ENCODE results near the gene SAMD13.
A peak's percentile ranks its signal among the peaks of the same experiment; 100 is the strongest.

Gene SAMD13

DNA sequence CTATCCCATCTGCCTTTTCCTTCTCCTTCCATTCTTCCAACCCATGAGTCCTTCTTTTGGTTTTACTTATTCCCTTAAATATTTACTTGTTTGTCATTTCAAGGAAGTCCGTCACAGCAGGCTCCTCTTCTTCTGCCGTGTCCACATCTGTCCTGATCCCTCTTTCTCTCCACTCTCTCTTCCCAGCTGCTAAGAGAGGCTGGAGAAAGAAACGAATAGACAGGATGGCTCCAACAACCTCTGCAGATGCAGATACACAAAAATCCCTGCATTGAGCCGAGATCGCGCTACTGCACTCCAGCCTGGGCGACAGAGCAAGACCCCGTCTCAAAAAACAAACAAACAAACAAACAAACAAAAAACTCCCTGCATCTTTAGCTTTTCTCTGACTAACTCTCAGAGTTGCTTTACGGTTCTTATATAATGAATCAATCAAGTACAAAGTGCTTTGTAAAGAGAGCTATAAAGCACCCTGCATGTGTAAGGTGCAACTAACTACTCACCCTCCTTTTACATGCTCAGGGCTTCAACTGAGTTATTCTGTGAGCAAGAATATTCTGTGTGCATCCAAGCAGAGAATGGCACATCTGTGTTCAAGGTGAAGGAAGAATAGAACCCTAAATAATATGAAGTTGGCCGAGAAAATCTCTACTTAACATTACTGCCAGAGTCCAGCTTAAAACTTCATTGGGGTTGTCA lies 3.8 kb upstream of the SAMD13 start:
- peak overlapping the region; percentile 64 for H2BK12ac ChIP-seq (ENCODE audit: low read length)
- peaks cover 4 to 5% of the 10 kb centered on the region in 2 experiments for H3K4me1 ChIP-seq (ENCODE audit: control insufficient read depth in 1 of 2, insufficient read depth in 2 of 2, low read length in 2 of 2)
- H3K4me2 ChIP-seq (ENCODE audit: low read length), result peak overlapping the region; percentile 85
- no peak overlapping the region for H3K4ac ChIP-seq (ENCODE audit: low read depth, low read length)
- H3K23ac ChIP-seq (ENCODE audit: low read length), result no peak overlapping the region
- H3K4me3 ChIP-seq (ENCODE audit: low read depth, low read length), result no peak overlapping the region
- no peak for DNase-seq
- no peak overlapping the region for H4K12ac ChIP-seq (ENCODE audit: low read depth, low read length)
- no peak overlapping the region for H2AK5ac ChIP-seq (ENCODE audit: low read length)
- H3K18ac ChIP-seq (ENCODE audit: low read length), result no peak overlapping the region
- no peak overlapping the region for H2BK120ac ChIP-seq (ENCODE audit: insufficient read depth, low read length, poor library complexity)
- H3K9me3 ChIP-seq (ENCODE audit: insufficient read depth, low read depth, low read length), result no peaks in the 10 kb centered on the region
- H3K27me3 ChIP-seq (ENCODE audit: insufficient read depth, low read length), result no peaks in the 10 kb centered on the region
- H2BK5ac ChIP-seq (ENCODE audit: low read depth, low read length, poor library complexity), result no peak overlapping the region
- H3K79me2 ChIP-seq (ENCODE audit: control insufficient read depth, insufficient read depth, low read length, poor library complexity), result peaks cover 8% of the 10 kb centered on the region
- no CpG with 5 or more reads among the region's 10 CpGs for WGBS (ENCODE audit: extremely low coverage, insufficient coverage, insufficient read length)
- H3K79me1 ChIP-seq (ENCODE audit: low read length), result peaks cover 10% of the 10 kb centered on the region
- no peak overlapping the region for H3K14ac ChIP-seq (ENCODE audit: low read length)
- no peak overlapping the region for H3K27ac ChIP-seq (ENCODE audit: low read depth, low read length)
- no peaks in the 10 kb centered on the region for H3K36me3 ChIP-seq (ENCODE audit: control insufficient read depth in 1 of 2, insufficient read depth in 2 of 2, low read length in 2 of 2)
- no peak overlapping the region for H4K8ac ChIP-seq (ENCODE audit: low read depth, low read length)
- no peak overlapping the region for H2AFZ ChIP-seq (ENCODE audit: insufficient read depth, low read length, poor library complexity)
- no peak overlapping the region for H3K9ac ChIP-seq (ENCODE audit: low read length)
- no peak overlapping the region for H4K91ac ChIP-seq (ENCODE audit: low read depth, low read length)

DNA sequence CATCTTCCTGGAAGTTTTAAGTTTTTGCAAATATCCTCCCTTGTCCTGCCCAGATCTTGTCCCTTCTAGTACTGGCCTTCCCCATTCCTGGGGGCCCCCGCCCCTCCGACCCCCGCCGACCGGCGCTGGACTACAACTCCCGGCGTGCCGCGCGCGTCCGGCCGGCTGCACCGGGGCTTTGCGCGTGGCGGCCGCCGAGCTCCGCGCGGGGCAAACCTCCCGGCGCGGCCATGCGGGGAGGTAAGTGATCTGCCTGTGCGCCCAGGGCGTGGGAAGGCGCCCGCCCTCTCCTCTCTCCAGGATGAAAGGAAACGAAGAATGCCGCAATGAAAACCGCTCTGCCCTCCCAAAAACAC lies 3.2 kb upstream of the SAMD13 start:
- peak overlapping the region; percentile 90 for H3K9ac ChIP-seq (ENCODE audit: low read length)
- peak overlapping the region; percentile 56 for H3K27ac ChIP-seq (ENCODE audit: low read depth, low read length)
- peak overlapping the region; percentile 97 for H4K8ac ChIP-seq (ENCODE audit: low read depth, low read length)
- peaks cover 5 to 6% of the 10 kb centered on the region in 2 experiments for H3K4me1 ChIP-seq (ENCODE audit: control insufficient read depth in 1 of 2, insufficient read depth in 2 of 2, low read length in 2 of 2)
- no CpG with 5 or more reads among the region's 34 CpGs for WGBS (ENCODE audit: extremely low coverage, insufficient coverage, insufficient read length)
- no peaks in the 10 kb centered on the region for H3K27me3 ChIP-seq (ENCODE audit: insufficient read depth, low read length)
- H2BK12ac ChIP-seq (ENCODE audit: low read length), result no peak overlapping the region
- peak overlapping the region; percentile 91 for H4K12ac ChIP-seq (ENCODE audit: low read depth, low read length)
- peak overlapping the region; percentile 98 for H3K14ac ChIP-seq (ENCODE audit: low read length)
- peaks cover 8% of the 10 kb centered on the region for H3K79me2 ChIP-seq (ENCODE audit: control insufficient read depth, insufficient read depth, low read length, poor library complexity)
- peak overlapping the region; percentile 92 for H3K4me3 ChIP-seq (ENCODE audit: low read depth, low read length)
- H3K23ac ChIP-seq (ENCODE audit: low read length), result no peak overlapping the region
- H3K9me3 ChIP-seq (ENCODE audit: insufficient read depth, low read depth, low read length), result no peaks in the 10 kb centered on the region
- H2AK5ac ChIP-seq (ENCODE audit: low read length), result peak overlapping the region; percentile 78
- peak overlapping the region; percentile 100 for H2AFZ ChIP-seq (ENCODE audit: insufficient read depth, low read length, poor library complexity)
- H3K18ac ChIP-seq (ENCODE audit: low read length), result peak overlapping the region; percentile 99
- H2BK5ac ChIP-seq (ENCODE audit: low read depth, low read length, poor library complexity), result peak overlapping the region; percentile 83
- H2BK120ac ChIP-seq (ENCODE audit: insufficient read depth, low read length, poor library complexity), result peak overlapping the region; percentile 93
- peak overlapping the region; percentile 85 for H3K4me2 ChIP-seq (ENCODE audit: low read length)
- H3K36me3 ChIP-seq (ENCODE audit: control insufficient read depth in 1 of 2, insufficient read depth in 2 of 2, low read length in 2 of 2), result no peaks in the 10 kb centered on the region
- H4K91ac ChIP-seq (ENCODE audit: low read depth, low read length), result peak overlapping the region; percentile 95
- peaks cover 12% of the 10 kb centered on the region for H3K79me1 ChIP-seq (ENCODE audit: low read length)
- peak; percentile 2 to 43 for DNase-seq
- peak overlapping the region; percentile 90 for H3K4ac ChIP-seq (ENCODE audit: low read depth, low read length)

DNA sequence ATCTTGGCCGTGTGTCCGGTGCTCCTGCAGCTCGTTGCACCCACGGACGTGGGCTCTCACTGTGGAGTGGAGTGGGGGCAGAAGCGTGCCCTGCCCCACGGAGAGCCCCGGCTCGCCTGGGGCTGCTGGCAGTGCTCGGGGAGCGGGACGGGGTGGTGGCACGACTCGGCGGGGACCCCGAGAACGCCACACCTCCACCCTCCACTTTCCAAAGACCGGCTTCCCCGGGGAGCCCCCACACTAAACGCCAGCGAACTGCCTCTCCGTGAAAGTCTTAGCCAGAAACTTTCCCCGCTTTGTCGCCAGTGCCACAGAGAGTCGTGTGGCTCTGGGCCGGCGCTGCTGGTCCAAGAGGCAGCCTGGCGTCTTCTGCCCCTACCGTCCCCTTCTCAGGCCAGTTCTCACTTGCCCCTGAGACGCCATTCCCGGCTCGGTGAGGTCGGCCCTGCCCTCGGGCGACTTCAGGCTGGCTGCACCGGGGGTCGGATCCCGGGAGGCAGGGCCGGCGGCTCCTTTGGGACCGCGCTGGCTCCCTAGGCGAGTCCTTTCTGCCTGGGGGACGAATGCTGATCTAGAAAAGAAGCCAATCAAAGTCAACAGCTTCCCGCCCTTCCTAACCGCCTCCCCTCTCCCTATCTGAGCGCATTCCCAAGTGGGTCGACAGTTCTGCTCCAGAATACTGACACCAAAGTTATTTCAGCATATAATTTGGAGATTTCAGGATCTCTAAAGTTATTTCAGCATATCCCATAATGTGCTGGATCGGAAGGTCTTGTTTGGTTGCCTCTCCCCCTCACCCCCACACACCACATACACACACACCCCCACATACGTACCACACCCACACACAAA lies 2.6 kb upstream of the SAMD13 start:
- WGBS (ENCODE audit: extremely low coverage, insufficient coverage, insufficient read length), result no CpG with 5 or more reads among the region's 50 CpGs
- peaks cover 5 to 6% of the 10 kb centered on the region in 2 experiments for H3K4me1 ChIP-seq (ENCODE audit: control insufficient read depth in 1 of 2, insufficient read depth in 2 of 2, low read length in 2 of 2)
- H3K23ac ChIP-seq (ENCODE audit: low read length), result no peak overlapping the region
- peak overlapping the region; percentile 93 for H2BK120ac ChIP-seq (ENCODE audit: insufficient read depth, low read length, poor library complexity)
- DNase-seq, result peak; percentile 22 to 54
- H3K79me2 ChIP-seq (ENCODE audit: control insufficient read depth, insufficient read depth, low read length, poor library complexity), result peaks cover 8% of the 10 kb centered on the region
- H3K36me3 ChIP-seq (ENCODE audit: control insufficient read depth in 1 of 2, insufficient read depth in 2 of 2, low read length in 2 of 2), result no peaks in the 10 kb centered on the region
- H2AFZ ChIP-seq (ENCODE audit: insufficient read depth, low read length, poor library complexity), result peak overlapping the region; percentile 100
- H2BK5ac ChIP-seq (ENCODE audit: low read depth, low read length, poor library complexity), result peak overlapping the region; percentile 83
- peak overlapping the region; percentile 85 for H3K4me2 ChIP-seq (ENCODE audit: low read length)
- H3K14ac ChIP-seq (ENCODE audit: low read length), result peak overlapping the region; percentile 98
- H3K27me3 ChIP-seq (ENCODE audit: insufficient read depth, low read length), result no peaks in the 10 kb centered on the region
- peak overlapping the region; percentile 95 for H4K91ac ChIP-seq (ENCODE audit: low read depth, low read length)
- peak overlapping the region; percentile 90 for H3K9ac ChIP-seq (ENCODE audit: low read length)
- peak overlapping the region; percentile 92 for H3K4me3 ChIP-seq (ENCODE audit: low read depth, low read length)
- peak overlapping the region; percentile 90 for H3K4ac ChIP-seq (ENCODE audit: low read depth, low read length)
- H3K27ac ChIP-seq (ENCODE audit: low read depth, low read length), result peak overlapping the region; percentile 56
- H2AK5ac ChIP-seq (ENCODE audit: low read length), result peak overlapping the region; percentile 90
- H2BK12ac ChIP-seq (ENCODE audit: low read length), result peak overlapping the region; percentile 23
- H3K9me3 ChIP-seq (ENCODE audit: insufficient read depth, low read depth, low read length), result no peaks in the 10 kb centered on the region
- peak overlapping the region; percentile 97 for H4K8ac ChIP-seq (ENCODE audit: low read depth, low read length)
- H4K12ac ChIP-seq (ENCODE audit: low read depth, low read length), result peak overlapping the region; percentile 91
- peaks cover 12% of the 10 kb centered on the region for H3K79me1 ChIP-seq (ENCODE audit: low read length)
- H3K18ac ChIP-seq (ENCODE audit: low read length), result peak overlapping the region; percentile 99

DNA sequence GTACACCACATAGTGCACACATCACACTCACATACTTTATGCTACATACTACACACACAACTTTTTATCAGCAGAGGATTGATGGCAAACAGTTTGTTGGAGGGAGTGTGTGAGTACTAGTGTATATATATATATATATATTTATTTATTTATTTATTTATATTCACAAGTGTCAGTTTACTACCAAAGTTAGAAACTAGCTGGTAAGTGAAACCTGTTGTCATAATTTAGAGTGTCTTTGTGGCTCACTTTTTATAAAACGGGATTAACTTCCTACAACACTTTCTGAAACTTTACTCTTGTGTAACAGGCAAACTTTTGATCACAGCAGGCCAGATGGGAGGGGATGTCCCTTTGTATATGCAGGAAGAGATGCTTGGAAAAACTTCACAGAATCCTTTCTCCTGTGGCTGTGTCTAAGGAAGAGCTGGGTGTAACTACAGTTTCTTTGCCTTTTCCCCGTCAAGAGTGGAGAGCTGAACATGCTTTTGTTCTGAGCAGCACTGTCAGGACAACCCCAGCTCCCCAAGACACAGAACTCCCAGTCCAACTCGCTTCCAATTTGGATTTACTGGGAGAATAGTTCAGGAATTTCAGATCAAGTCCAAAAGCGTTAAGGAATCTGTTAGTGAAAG lies 1.9 kb upstream of the SAMD13 start:
- H3K9ac ChIP-seq (ENCODE audit: low read length), result no peak overlapping the region
- peak overlapping the region; percentile 83 for H2BK5ac ChIP-seq (ENCODE audit: low read depth, low read length, poor library complexity)
- H4K12ac ChIP-seq (ENCODE audit: low read depth, low read length), result peak overlapping the region; percentile 91
- H2BK120ac ChIP-seq (ENCODE audit: insufficient read depth, low read length, poor library complexity), result no peak overlapping the region
- peak overlapping the region; percentile 23 for H2BK12ac ChIP-seq (ENCODE audit: low read length)
- peak overlapping the region; percentile 97 for H4K8ac ChIP-seq (ENCODE audit: low read depth, low read length)
- peak overlapping the region; percentile 99 for H3K18ac ChIP-seq (ENCODE audit: low read length)
- H3K79me2 ChIP-seq (ENCODE audit: control insufficient read depth, insufficient read depth, low read length, poor library complexity), result peaks cover 8% of the 10 kb centered on the region
- no peak overlapping the region for H3K23ac ChIP-seq (ENCODE audit: low read length)
- peaks cover 12% of the 10 kb centered on the region for H3K79me1 ChIP-seq (ENCODE audit: low read length)
- no peak overlapping the region for H4K91ac ChIP-seq (ENCODE audit: low read depth, low read length)
- no peaks in the 10 kb centered on the region for H3K36me3 ChIP-seq (ENCODE audit: control insufficient read depth in 1 of 2, insufficient read depth in 2 of 2, low read length in 2 of 2)
- peak overlapping the region; percentile 90 for H2AK5ac ChIP-seq (ENCODE audit: low read length)
- H3K4me1 ChIP-seq (ENCODE audit: control insufficient read depth in 1 of 2, insufficient read depth in 2 of 2, low read length in 2 of 2), result peaks cover 5 to 6% of the 10 kb centered on the region in 2 experiments
- H3K14ac ChIP-seq (ENCODE audit: low read length), result peak overlapping the region; percentile 98
- H3K27me3 ChIP-seq (ENCODE audit: insufficient read depth, low read length), result no peaks in the 10 kb centered on the region
- peak overlapping the region; percentile 92 for H3K4me3 ChIP-seq (ENCODE audit: low read depth, low read length)
- peak overlapping the region; percentile 90 for H3K4ac ChIP-seq (ENCODE audit: low read depth, low read length)
- H3K9me3 ChIP-seq (ENCODE audit: insufficient read depth, low read depth, low read length), result no peaks in the 10 kb centered on the region
- no peak overlapping the region for H2AFZ ChIP-seq (ENCODE audit: insufficient read depth, low read length, poor library complexity)
- no peak overlapping the region for H3K27ac ChIP-seq (ENCODE audit: low read depth, low read length)
- peak overlapping the region; percentile 85 for H3K4me2 ChIP-seq (ENCODE audit: low read length)
- DNase-seq, result no peak
- no CpG with 5 or more reads among the region's 4 CpGs for WGBS (ENCODE audit: extremely low coverage, insufficient coverage, insufficient read length)
